ENCODE results near the gene RPS6KA1. TPM values are rescaled to one million over a fixed set of nuclear protein-coding genes. Genes with fewer than 3 reads are reported as not detected.

The RPS6KA1 gene
- total and polyA plus RNA-seq, 2 experiments from 2014 or later = 1.2 to 1.7 TPM

- Histone ChIP-seq H3F3A (ENCODE audit: insufficient read depth) (peaks cover 8% of the 10 kb centered on the region), H3K27ac (no peak overlapping the region), H3K4me1 (ENCODE audit: insufficient read depth) (peaks cover 6% of the 10 kb centered on the region), H4K20me1 (ENCODE audit: insufficient read depth) (no peaks in the 10 kb centered on the region), H3K9me2 (ENCODE audit: insufficient read depth) (no peaks in the 10 kb centered on the region), H3K79me2 (ENCODE audit: insufficient read depth) (no peaks in the 10 kb centered on the region), H3K9ac (no peak overlapping the region), H3K4me3 (no peak overlapping the region), H3K9me3 (ENCODE audit: low read depth) (no peaks in the 10 kb centered on the region), H2AFZ (no peak overlapping the region), H3K36me3 (ENCODE audit: low read depth) (no peaks in the 10 kb centered on the region), H3K4me2 (ENCODE audit: unreplicated experiment) (no peak overlapping the region), H3K27me3 (replicated peaks; ENCODE audit: insufficient read depth) (no peaks in the 10 kb centered on the region)
- 94 to 95% methylated on average over 1 of the region's 1 CpG for WGBS, 2 experiments (ENCODE audit: low coverage in 1 of 2, low lambda C conversion rate in 2 of 2, missing lambda C conversion rate in 2 of 2)
- TF ChIP-seq EZH2phosphoT487 (IDR thresholded peaks at IDR 0.05; ENCODE audit: insufficient read depth, low read depth) = no peak
- no peak for TF ChIP-seq EZH2 (IDR thresholded peaks at IDR 0.05; ENCODE audit: insufficient read depth, poor library complexity, severe bottlenecking)
- in situ Hi-C loops (cut with MboI) = no loop called here
- DNase-seq = no peak
Measured at GRCh38 chr1:26614655-26615411, 85.3 kb downstream of the RPS6KA1 start.

- peaks cover 14% of the 10 kb centered on the region for H3F3A ChIP-seq (ENCODE audit: insufficient read depth)
- no peaks in the 10 kb centered on the region for H3K9me3 ChIP-seq (ENCODE audit: low read depth)
- peaks cover 6% of the 10 kb centered on the region for H3K4me1 ChIP-seq (ENCODE audit: insufficient read depth)
- H3K4me2 ChIP-seq (ENCODE audit: unreplicated experiment) = no peak overlapping the region
- DNase-seq = no peak
- H2AFZ ChIP-seq = no peak overlapping the region
- H4K20me1 ChIP-seq (ENCODE audit: insufficient read depth) = no peaks in the 10 kb centered on the region
- no peaks in the 10 kb centered on the region for H3K79me2 ChIP-seq (ENCODE audit: insufficient read depth)
- TF ChIP-seq EZH2 (IDR thresholded peaks at IDR 0.05; ENCODE audit: insufficient read depth, poor library complexity, severe bottlenecking) = no peak
- no peak for TF ChIP-seq EZH2phosphoT487 (IDR thresholded peaks at IDR 0.05; ENCODE audit: insufficient read depth, low read depth)
- no peak overlapping the region for H3K4me3 ChIP-seq
- 83% methylated on average over 2 of the region's 2 CpGs for WGBS, 2 experiments (ENCODE audit: low coverage in 1 of 2, low lambda C conversion rate in 2 of 2, missing lambda C conversion rate in 2 of 2)
- no peaks in the 10 kb centered on the region for H3K36me3 ChIP-seq (ENCODE audit: low read depth)
- no peaks in the 10 kb centered on the region for H3K27me3 ChIP-seq (replicated peaks; ENCODE audit: insufficient read depth)
- no peaks in the 10 kb centered on the region for H3K9me2 ChIP-seq (ENCODE audit: insufficient read depth)
- no peak overlapping the region for H3K27ac ChIP-seq
- no peak overlapping the region for H3K9ac ChIP-seq
- in situ Hi-C loops (cut with MboI) = no loop called here
Measured at GRCh38 chr1:26616881-26617280, 87.3 kb downstream of the RPS6KA1 start.

- Histone ChIP-seq H3K4me3 (no peak overlapping the region), H3K9me2 (ENCODE audit: insufficient read depth) (no peaks in the 10 kb centered on the region), H4K20me1 (ENCODE audit: insufficient read depth) (no peaks in the 10 kb centered on the region), H3K27ac (no peak overlapping the region), H3K36me3 (ENCODE audit: low read depth) (no peaks in the 10 kb centered on the region), H3K9ac (no peak overlapping the region), H3K27me3 (replicated peaks; ENCODE audit: insufficient read depth) (no peaks in the 10 kb centered on the region), H2AFZ (peak overlapping the region; percentile 55; the same call in 1 of the 2 replicates), H3K9me3 (ENCODE audit: low read depth) (no peaks in the 10 kb centered on the region), H3K4me1 (ENCODE audit: insufficient read depth) (peaks cover 6% of the 10 kb centered on the region), H3F3A (ENCODE audit: insufficient read depth) (peaks cover 14% of the 10 kb centered on the region), H3K4me2 (ENCODE audit: unreplicated experiment) (no peak overlapping the region), H3K79me2 (ENCODE audit: insufficient read depth) (no peaks in the 10 kb centered on the region)
- WGBS, 2 experiments (ENCODE audit: low coverage in 1 of 2, low lambda C conversion rate in 2 of 2, missing lambda C conversion rate in 2 of 2) = 74 to 80% methylated on average over 3 of the region's 3 CpGs
- TF ChIP-seq EZH2phosphoT487 (IDR thresholded peaks at IDR 0.05; ENCODE audit: insufficient read depth, low read depth) (no peak), EZH2 (IDR thresholded peaks at IDR 0.05; ENCODE audit: insufficient read depth, poor library complexity, severe bottlenecking) (no peak)
- no peak for DNase-seq
- in situ Hi-C loops (cut with MboI) = no loop called here
Measured at GRCh38 chr1:26618561-26618960, 89.0 kb downstream of the RPS6KA1 start.

MicroRNAs within 50 kb of the gene (microRNA counts, 767-probe panel; counts per million panel counts)
- 447 counts per million, percentile 86 among the panel's probes with 10 or more counts for microRNA hsa-miR-1976

Small RNA genes within 50 kb of the gene (microRNA-seq; reads per million reads assigned to microRNA genes)
- not detected for gene MIR1976 (ENCODE audit: borderline number of aligned reads)

Small RNA genes within 50 kb of the gene (small RNA-seq; reads per million reads assigned to genes)
- not detected for gene MIR1976 (ENCODE audit: low read depth, low replicate concordance)
- gene RF00019 (ENCODE audit: low read depth, low replicate concordance) = not detected
- gene RNU7-29P (ENCODE audit: low read depth, low replicate concordance) = not detected

Other genes starting within 250 kb of the RPS6KA1 start
- gene SH3BGRL3, start 249.7 kb upstream of the RPS6KA1 start, total RNA-seq (2014; rRNA removed; shearing (Covaris generic)) = 212 and 240 TPM in 2 replicates
- 2,795 and 2,825 TPM in 2 replicates for gene SH3BGRL3, start 249.7 kb upstream of the RPS6KA1 start, polyA plus RNA-seq (2016; fragmentation: Nextera tagmentation; extraction: Ambion mirVana)
- gene UBXN11, start 223.1 kb upstream of the RPS6KA1 start, total RNA-seq (2014; rRNA removed; shearing (Covaris generic)) = 4.8 and 5.8 TPM in 2 replicates
- gene UBXN11, start 223.1 kb upstream of the RPS6KA1 start, polyA plus RNA-seq (2016; fragmentation: Nextera tagmentation; extraction: Ambion mirVana) = 11.1 and 12.7 TPM in 2 replicates
- gene CD52, start 211.8 kb upstream of the RPS6KA1 start, total RNA-seq (2014; rRNA removed; shearing (Covaris generic)) = not detected in 2 replicates
- gene CD52, start 211.8 kb upstream of the RPS6KA1 start, polyA plus RNA-seq (2016; fragmentation: Nextera tagmentation; extraction: Ambion mirVana) = not detected in 2 replicates
- gene CRYBG2, start 175.6 kb upstream of the RPS6KA1 start, total RNA-seq (2014; rRNA removed; shearing (Covaris generic)) = not detected in 2 replicates
- not detected in 2 replicates for gene CRYBG2, start 175.6 kb upstream of the RPS6KA1 start, polyA plus RNA-seq (2016; fragmentation: Nextera tagmentation; extraction: Ambion mirVana)
- gene ZNF683, start 157.0 kb upstream of the RPS6KA1 start, total RNA-seq (2014; rRNA removed; shearing (Covaris generic)) = not detected in 2 replicates
- gene ZNF683, start 157.0 kb upstream of the RPS6KA1 start, polyA plus RNA-seq (2016; fragmentation: Nextera tagmentation; extraction: Ambion mirVana) = not detected in 2 replicates
- gene LIN28A, start 118.9 kb upstream of the RPS6KA1 start, total RNA-seq (2014; rRNA removed; shearing (Covaris generic)) = not detected in 2 replicates
- 0.14 and 0.15 TPM in 2 replicates for gene LIN28A, start 118.9 kb upstream of the RPS6KA1 start, polyA plus RNA-seq (2016; fragmentation: Nextera tagmentation; extraction: Ambion mirVana)
- 50.8 and 70.6 TPM in 2 replicates for gene DHDDS, start 97.4 kb upstream of the RPS6KA1 start, total RNA-seq (2014; rRNA removed; shearing (Covaris generic))
- gene DHDDS, start 97.4 kb upstream of the RPS6KA1 start, polyA plus RNA-seq (2016; fragmentation: Nextera tagmentation; extraction: Ambion mirVana) = 43.0 and 46.9 TPM in 2 replicates
- gene HMGN2, start 57.3 kb upstream of the RPS6KA1 start, total RNA-seq (2014; rRNA removed; shearing (Covaris generic)) = 211 and 216 TPM in 2 replicates
- 664 and 669 TPM in 2 replicates for gene HMGN2, start 57.3 kb upstream of the RPS6KA1 start, polyA plus RNA-seq (2016; fragmentation: Nextera tagmentation; extraction: Ambion mirVana)
- gene ARID1A, start 166.3 kb downstream of the RPS6KA1 start, total RNA-seq (2014; rRNA removed; shearing (Covaris generic)) = 11.6 and 13.4 TPM in 2 replicates
- 8.2 and 9.4 TPM in 2 replicates for gene ARID1A, start 166.3 kb downstream of the RPS6KA1 start, polyA plus RNA-seq (2016; fragmentation: Nextera tagmentation; extraction: Ambion mirVana)

All from GM23248 (cell line).